Activated CD4-positive, alpha-beta T cell treated with anti-CD3 and anti-CD28 coated beads for 4 hours (primary cell): ENCODE results near the gene TNPO3.
"Not testable (repeated sequence)": the region's sequence is repeated elsewhere in the genome, so short reads cannot be mapped to it uniquely, and the experiment has no call there.

ENCODE experiments used
- DNase-seq, 2 donors: peaks; one replicate each; pipeline ENCODE4 v3.0.0-alpha.2; 2020

The TNPO3 gene

GRCh38 chr7:128919881-128920799 is 134.8 kb downstream of the TNPO3 start:
- no peak for DNase-seq

GRCh38 chr7:128919241-128919640 is 135.7 kb downstream of the TNPO3 start:
- no peak for DNase-seq

DNA sequence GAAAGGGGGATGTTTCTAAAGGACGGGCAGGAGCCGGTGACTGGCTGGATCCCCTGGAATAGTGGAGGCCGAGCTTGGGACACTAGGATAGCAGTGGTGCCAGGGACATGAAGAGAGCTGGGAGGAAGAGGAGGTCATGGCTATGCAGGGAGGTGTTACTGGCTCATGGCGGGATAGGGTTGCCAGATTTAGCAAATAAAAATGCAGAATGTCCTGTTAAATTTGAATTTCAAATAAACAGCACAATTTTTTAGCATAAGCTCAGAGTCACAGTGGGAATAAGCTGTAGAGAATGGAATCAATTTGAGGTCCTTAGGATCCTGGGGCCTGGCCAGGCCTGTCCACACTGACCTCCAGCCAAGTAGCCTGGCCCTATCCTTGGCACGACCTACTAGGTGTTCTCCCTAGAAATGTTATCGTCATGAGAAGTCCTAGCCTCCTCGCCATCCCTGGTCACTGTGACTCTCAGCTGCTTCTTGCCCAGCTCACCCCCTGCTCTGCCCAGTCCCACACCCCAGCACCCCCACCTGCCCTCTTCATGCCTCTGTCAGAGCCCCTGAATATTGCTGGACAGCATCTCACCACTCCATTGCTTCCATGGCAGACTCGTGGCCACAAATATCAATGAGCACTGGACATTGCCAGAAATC is 136.8 kb downstream of the TNPO3 start:
- DNase-seq, result no peak

GRCh38 chr7:128917122-128917521 is 137.8 kb downstream of the TNPO3 start:
- no peak for DNase-seq

DNA sequence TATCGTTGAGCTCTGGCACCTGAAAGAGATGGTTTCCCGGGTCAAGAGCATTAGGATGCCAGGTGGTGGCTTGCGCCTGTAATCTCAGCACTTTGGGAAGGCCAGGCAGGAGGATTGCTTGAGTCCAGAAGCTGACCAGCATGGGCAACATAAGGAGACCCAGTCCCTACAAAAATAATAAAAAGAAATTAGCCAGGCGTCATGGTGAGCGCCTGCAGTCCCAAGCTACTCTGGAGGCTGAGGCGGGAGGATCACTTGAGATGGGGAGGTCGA is 138.3 kb downstream of the TNPO3 start:
- DNase-seq, result no peak

- no peak for DNase-seq
Measured at GRCh38 chr7:128915841-128916642, 138.9 kb downstream of the TNPO3 start.

- no peak for DNase-seq
Measured at GRCh38 chr7:128915271-128915819, 139.6 kb downstream of the TNPO3 start.

DNA sequence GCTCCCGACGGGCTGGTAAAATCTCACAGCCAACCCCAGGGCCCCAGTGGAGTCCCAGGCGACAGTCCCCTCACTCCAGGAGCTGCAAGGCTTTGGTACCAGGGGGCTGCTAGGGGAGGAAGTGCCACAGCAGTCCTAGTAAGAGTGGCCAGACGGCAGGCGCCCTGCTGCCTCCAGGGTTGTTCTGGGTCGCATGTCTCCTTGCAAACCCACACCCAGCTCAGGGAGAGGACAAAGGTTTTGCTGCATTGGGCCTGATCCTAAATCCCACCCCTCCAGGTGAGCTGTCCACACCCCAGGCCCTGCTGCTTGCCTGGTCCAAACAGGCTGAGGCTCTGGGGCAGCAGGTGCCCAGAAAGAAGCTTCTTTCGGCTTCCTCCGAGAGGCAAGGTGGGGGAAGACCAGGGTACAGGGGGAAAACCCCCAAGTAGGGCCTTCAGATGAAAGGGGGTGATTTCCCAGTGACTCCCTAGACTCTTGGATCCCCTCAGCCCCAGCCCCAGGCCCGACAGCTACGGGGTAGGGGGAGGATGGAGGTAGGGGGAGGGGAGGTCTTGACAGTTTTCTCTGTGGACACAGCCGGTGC is 140.3 kb downstream of the TNPO3 start:
- no peak for DNase-seq

GRCh38 chr7:128913870-128914565 is 140.9 kb downstream of the TNPO3 start:
- DNase-seq, result no peak

GRCh38 chr7:128912709-128913495 is 142.0 kb downstream of the TNPO3 start:
- not testable (repeated sequence) for DNase-seq

- DNase-seq, result no peak
Measured at GRCh38 chr7:128912281-128912680, 142.6 kb downstream of the TNPO3 start.

GRCh38 chr7:128911423-128912031 is 143.4 kb downstream of the TNPO3 start:
- no peak for DNase-seq

DNA sequence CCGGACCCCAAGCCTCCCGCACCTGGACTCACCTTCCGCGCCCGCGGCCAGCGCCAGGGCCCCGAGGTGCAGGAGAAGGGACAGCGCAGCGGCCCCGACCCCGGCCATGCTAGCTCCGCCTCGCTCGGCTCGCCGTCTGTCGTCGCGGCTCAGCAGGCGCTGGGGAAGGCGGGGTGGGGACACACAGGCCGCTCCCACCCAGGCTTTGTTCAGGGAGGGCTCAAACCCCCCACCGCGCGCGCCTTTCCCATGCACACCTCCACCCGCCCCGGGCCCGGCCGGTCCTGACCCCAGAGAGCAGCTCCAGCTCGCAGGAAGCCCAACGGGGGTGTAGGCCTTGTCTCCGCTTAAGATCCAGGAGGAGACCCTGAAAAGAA is 144.4 kb downstream of the TNPO3 start, which contains the start of gene KCP:
KCP (minus strand) TSS at position 141 of the 377 bp plus-strand sequence; CDS start at position 108, 33 bp downstream.
- DNase-seq, result no peak

- DNase-seq, result no peak
Measured at GRCh38 chr7:128909625-128910568, 145.0 kb downstream of the TNPO3 start.

DNA sequence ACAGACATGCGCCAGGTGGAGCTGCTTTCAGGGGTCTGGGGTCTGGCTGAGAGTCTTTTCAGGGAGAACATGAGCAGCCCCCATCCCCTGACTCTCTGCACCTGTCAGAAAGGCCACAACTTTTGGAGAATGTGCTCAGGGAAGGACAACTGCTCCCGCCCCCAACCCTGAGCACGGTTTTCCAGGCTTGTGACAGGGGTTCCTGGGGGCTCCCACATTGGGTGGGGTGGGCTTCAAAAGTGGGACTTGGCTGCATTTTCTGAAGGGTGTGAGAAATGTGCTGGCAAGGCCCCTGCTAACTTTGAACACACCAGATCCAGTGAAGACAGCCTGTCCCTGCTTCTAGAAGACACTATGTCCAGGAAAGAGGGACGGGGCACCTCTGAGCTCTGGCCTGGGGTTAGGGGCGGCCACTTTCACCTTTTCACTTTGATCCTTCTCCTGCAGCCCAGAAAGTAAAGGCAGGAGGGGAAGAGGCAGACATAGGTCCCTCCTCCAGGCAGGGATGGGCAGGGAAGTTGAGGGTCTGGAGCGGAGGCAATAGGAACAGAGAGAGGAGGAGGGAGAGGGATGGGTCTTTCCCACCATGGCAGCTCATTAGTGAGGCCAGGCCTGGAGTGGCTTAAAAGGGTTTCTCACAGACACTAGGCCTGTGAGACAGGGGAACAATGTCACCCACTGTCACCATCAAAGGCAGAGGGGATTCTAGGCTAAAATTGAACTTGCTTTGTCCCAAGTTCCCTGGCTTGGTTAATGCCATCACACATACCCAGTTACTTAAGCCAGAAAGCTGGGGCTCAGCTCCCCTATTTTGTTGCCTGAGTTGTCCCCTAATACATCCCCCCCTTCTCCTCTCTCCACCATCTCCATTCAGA is 145.9 kb downstream of the TNPO3 start:
- DNase-seq, result no peak

DNA sequence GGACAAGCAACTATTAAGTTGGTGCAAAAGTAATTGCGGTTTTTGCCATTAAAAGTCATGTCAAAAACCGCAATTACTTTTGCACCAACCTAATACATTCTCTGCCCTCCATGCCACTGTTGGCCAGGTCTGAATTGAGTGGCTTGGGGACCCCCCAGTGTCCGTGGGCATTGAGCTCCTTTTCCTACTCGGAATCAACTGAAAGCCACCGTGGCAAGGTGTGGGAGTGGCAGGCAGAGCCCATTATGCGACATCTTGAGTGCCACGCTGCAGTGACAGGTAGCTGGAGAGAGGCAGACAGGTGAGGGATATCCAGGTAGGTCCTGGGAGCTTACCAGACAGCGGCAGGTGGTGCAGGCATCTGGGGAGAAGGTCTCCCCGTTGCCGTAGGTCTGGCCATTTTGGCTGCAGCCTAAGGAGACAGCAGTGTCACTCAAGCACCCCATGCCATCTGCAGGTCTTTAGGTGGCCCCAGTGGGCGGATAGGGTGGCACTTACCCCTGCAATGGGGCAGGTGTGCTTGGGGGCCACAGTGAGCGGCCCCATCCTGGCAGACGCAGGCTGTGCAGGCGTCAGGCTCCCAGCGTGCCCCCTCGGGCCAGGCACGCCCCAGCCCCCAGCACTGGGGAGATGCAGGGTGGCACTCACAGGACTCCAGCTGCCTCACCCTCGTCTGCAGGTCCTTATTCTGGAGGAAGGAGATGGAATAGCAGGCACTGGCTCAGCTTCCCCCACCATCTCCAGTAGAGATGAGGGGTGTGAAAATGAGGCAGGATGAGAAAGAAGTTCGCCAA is 147.9 kb downstream of the TNPO3 start:
- DNase-seq, result no peak

DNA sequence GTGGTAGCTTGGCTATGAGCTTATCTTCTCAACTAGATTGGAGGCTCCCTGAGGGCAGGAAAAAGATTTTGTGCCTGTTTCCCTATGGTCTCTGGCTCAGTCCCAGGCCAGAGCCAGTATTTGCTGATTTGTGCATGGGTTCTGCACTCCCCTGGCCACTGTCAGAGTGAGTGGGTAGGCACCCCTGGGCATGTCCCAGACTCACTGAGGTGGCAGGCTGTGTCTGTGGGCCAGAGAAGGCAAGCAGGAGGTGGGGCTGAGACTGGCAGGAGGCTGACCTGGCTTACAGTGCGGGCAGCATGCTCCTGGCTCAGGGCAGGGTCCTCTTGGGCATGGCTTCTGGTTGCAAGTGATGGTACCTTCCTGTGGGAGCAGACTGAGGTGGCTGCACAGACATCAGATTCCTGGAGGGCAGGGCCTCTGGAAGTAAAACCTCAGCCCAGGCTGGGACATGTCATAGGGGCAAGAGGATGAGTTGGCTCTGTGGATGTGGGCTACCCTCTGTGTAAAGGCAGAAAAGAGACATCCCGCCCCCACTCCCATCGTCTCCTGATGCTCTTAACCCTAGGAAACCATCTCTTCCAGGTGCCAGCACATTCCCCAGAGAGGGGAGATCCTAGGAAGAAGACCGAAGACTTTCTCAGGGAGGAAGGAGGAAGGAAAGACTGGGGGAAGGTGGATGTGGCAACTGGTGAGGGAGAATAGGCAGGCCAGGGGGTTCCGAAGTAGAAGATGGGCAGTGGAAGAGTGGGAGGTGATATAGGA is 148.7 kb downstream of the TNPO3 start:
- DNase-seq, result no peak
